ENCODE results near the gene GALNT6. TPM values are rescaled to one million over a fixed set of nuclear protein-coding genes. Genes with fewer than 3 reads are reported as not detected.

Gene GALNT6
- total RNA-seq, 6 experiments from 2014 or later = 68.2 to 93.9 (median 71.7) TPM

DNA sequence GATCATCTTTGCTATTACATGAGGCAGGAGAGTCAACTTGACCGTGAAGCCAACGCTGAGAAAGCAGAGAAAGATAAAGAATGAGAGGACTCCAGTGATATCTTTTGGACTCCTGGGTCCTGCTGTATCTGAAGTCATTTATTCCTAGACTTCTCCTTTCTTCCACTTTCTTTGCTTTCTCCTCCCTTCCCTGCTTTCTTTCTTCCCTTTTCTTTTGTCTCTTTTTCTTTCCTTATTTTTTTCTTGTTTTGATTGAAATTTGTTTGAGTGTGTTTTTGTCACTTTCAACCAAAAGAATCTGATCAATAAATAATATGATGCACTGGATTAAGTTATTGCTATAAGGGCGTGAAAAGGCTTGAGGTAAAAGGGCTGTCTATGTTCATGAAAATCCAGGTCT lies 13.4 kb upstream of the GALNT6 start:
- Mint-ChIP-seq H3K27me3 (ENCODE audit: insufficient read depth) (no peaks in the 10 kb centered on the region; the same call in 1 of the 2 replicates), H3K4me1 (ENCODE audit: low read depth) (peaks cover 5% of the 10 kb centered on the region; the same call in 1 of the 2 replicates), H3K4me3 (no peak overlapping the region), H3K36me3 (ENCODE audit: low read depth) (no peaks in the 10 kb centered on the region), H3K9me3 (no peaks in the 10 kb centered on the region), H3K27ac (no peak overlapping the region)
- TF ChIP-seq, protein P1, sequence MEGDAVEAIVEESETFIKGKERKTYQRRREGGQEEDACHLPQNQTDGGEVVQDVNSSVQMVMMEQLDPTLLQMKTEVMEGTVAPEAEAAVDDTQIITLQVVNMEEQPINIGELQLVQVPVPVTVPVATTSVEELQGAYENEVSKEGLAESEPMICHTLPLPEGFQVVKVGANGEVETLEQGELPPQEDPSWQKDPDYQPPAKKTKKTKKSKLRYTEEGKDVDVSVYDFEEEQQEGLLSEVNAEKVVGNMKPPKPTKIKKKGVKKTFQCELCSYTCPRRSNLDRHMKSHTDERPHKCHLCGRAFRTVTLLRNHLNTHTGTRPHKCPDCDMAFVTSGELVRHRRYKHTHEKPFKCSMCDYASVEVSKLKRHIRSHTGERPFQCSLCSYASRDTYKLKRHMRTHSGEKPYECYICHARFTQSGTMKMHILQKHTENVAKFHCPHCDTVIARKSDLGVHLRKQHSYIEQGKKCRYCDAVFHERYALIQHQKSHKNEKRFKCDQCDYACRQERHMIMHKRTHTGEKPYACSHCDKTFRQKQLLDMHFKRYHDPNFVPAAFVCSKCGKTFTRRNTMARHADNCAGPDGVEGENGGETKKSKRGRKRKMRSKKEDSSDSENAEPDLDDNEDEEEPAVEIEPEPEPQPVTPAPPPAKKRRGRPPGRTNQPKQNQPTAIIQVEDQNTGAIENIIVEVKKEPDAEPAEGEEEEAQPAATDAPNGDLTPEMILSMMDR (IDR thresholded peaks at IDR 0.05) = no peak
- no peak for DNase-seq

DNA sequence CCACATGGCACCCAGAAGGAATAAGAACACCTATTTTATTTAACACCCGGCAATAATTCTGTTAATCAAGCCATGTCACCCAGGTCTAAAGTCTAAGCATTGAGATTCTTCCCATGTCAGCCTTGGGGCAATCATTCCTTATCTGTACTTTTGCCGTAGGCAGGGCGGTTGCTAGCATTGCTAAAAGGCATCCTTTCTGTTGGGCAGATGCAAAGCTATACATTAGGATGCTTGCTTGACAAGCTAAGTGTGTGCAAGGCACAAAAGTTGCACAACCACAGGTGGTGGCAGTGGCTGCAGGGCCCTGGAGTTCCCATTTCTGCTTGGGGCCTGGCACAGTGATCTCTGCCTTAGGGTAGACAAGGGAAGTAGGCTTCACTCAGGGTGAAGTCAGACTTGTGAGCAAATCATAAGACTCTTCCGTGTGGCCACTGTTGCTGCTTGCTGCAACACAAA lies 12.5 kb upstream of the GALNT6 start:
- TF ChIP-seq, protein P1 (IDR thresholded peaks at IDR 0.05) = no peak
- no peak overlapping the region for H3K27ac Mint-ChIP-seq
- H3K4me3 Mint-ChIP-seq = no peak overlapping the region
- H3K36me3 Mint-ChIP-seq (ENCODE audit: low read depth) = no peaks in the 10 kb centered on the region
- H3K27me3 Mint-ChIP-seq (ENCODE audit: insufficient read depth) = no peaks in the 10 kb centered on the region; the same call in 1 of the 2 replicates
- peaks cover 5% of the 10 kb centered on the region; the same call in 1 of the 2 replicates for H3K4me1 Mint-ChIP-seq (ENCODE audit: low read depth)
- H3K9me3 Mint-ChIP-seq = no peaks in the 10 kb centered on the region
- no peak for DNase-seq

DNA sequence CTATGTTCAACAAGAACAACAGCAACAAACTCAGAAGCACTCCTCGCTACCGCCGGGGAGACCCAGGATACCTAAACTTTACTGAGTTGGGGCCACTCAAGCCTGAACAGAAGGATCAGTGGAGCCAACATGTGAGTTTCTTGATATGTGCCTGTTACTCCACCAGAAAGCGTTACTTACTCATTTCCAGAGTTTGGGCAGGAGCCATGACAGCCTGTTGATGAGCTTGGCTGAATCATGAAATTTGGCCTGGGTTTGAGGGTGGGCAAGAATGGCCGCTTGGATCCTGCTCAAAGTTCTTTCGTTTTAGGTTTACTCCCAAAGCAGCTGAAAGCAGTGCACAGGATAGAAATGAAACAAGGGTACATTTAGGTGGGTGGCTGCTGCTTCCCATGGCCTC lies 12.0 kb upstream of the GALNT6 start:
- DNase-seq = no peak

DNA sequence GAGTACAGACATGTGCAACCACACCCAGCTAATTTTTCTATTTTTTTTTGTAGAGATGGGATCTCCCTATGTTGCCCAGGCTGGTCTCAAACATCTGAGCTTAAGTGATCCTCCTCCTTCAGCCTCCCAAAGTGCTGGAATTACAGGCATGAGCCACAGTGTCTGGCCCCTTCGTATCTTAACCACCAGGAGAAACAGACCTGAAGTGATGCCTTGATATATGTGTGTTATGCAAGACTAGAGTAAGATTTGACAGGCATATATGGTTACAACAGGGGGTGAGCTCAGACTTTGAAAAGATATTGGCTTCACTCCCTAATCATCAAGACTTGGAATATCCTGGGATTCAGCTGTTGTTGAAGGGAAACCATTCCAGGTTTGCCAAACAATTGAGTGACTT lies 10.7 kb upstream of the GALNT6 start:
- Mint-ChIP-seq H3K27me3 (ENCODE audit: insufficient read depth) (no peaks in the 10 kb centered on the region; the same call in 1 of the 2 replicates), H3K4me1 (ENCODE audit: low read depth) (peaks cover 10% of the 10 kb centered on the region; the same call in 1 of the 2 replicates), H3K9me3 (no peaks in the 10 kb centered on the region), H3K27ac (no peak overlapping the region), H3K4me3 (no peak overlapping the region), H3K36me3 (ENCODE audit: low read depth) (no peaks in the 10 kb centered on the region)
- TF ChIP-seq, protein P1 (IDR thresholded peaks at IDR 0.05) = no peak
- no peak for DNase-seq

More for the DNA sequence above, 12.0 kb upstream of the GALNT6 start:
- TF ChIP-seq, protein P1 (IDR thresholded peaks at IDR 0.05) = no peak
- Mint-ChIP-seq H3K36me3 (ENCODE audit: low read depth) (no peaks in the 10 kb centered on the region), H3K4me3 (no peak overlapping the region), H3K27me3 (ENCODE audit: insufficient read depth) (no peaks in the 10 kb centered on the region; the same call in 1 of the 2 replicates), H3K9me3 (no peaks in the 10 kb centered on the region), H3K27ac (no peak overlapping the region), H3K4me1 (ENCODE audit: low read depth) (peaks cover 5% of the 10 kb centered on the region; the same call in 1 of the 2 replicates)

DNA sequence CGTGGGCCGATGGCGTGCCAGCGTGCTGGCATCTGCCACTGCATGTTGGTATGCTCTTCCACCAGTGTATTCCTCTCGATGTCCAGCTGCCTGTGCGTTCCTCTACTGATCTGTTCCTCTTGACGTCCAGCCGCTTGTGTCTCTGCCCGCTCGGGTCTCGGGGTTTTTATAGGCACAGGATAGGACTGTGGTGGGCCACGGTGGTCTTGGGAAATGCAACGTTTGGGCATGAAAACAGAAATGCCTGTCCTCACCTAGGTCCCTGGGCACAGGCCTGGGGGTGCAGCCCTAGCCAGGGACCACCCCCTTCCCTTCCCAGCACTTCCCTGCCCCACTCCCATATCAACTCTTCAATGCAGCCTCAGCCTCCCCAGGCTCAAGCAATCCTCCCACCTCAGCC lies 10.3 kb upstream of the GALNT6 start:
- Mint-ChIP-seq H3K4me3 (no peak overlapping the region), H3K4me1 (ENCODE audit: low read depth) (peaks cover 10% of the 10 kb centered on the region; the same call in 1 of the 2 replicates), H3K36me3 (ENCODE audit: low read depth) (no peaks in the 10 kb centered on the region), H3K27ac (no peak overlapping the region), H3K9me3 (no peaks in the 10 kb centered on the region), H3K27me3 (ENCODE audit: insufficient read depth) (no peaks in the 10 kb centered on the region; the same call in 1 of the 2 replicates)
- TF ChIP-seq, protein P1 (IDR thresholded peaks at IDR 0.05) = no peak
- DNase-seq = no peak
